Stimulated activated CD8-positive, alpha-beta memory T cell treated with anti-CD3 and anti-CD28 coated beads, Interleukin-7, amount 100 ng/mL, for 1 hour (primary cell): ENCODE measurements around the gene SDR39U1.

ENCODE experiments used
- DNase-seq, 2 donors: peaks; one replicate each; pipeline ENCODE4 v3.0.0-alpha.2; 2020; ENCODE audit warnings: low read depth in 2 of 2

Gene SDR39U1

GRCh38 chr14:24390701-24391468 lies 51.7 kb downstream of the SDR39U1 start:
- no peak for DNase-seq
